Lung (tissue), 12 donors: ENCODE data around the gene HOTAIR. TPM values are rescaled to one million over a fixed set of nuclear protein-coding genes. Genes with fewer than 3 reads are reported as not detected.

Source experiments
- ATAC-seq: fragments of 200-7000 bp; cut with Tn5 transposase; one replicate; pipeline ENCODE4 v1.9.1; 2020; ENCODE audit warnings: moderate number of reproducible peaks; ENCODE audit not compliant: insufficient read depth, low FRiP score
- DNase-seq, 3 donors: peaks; one replicate each; pipeline ENCODE4 v3.0.0-alpha.2; 2013 to 2017
- H3K27ac ChIP-seq, 2 donors: one replicate each; pipeline ENCODE4 v1.5.1; 2013; ENCODE audit warnings: mild to moderate bottlenecking in 2 of 2, moderate library complexity in 2 of 2, control low read depth in 1 of 2, inconsistent platforms in 1 of 2, low read depth in 1 of 2, low read length in 1 of 2
- H3K27me3 ChIP-seq, 3 donors: one replicate each; pipeline ENCODE4 v1.5.1; 2013; ENCODE audit warnings: low read length in 2 of 3; ENCODE audit not compliant: control insufficient read depth in 3 of 3, insufficient read depth in 3 of 3
- H3K36me3 ChIP-seq, 4 donors: one replicate each; pipeline ENCODE4 v1.5.1; 2013; ENCODE audit warnings: low read length in 4 of 4, mild to moderate bottlenecking in 1 of 4, moderate library complexity in 1 of 4; ENCODE audit not compliant: control insufficient read depth in 4 of 4, insufficient read depth in 4 of 4
- H3K4me1 ChIP-seq, 5 donors: one replicate each; pipeline ENCODE4 v1.5.1; 2013; ENCODE audit warnings: low read length in 5 of 5, mild to moderate bottlenecking in 2 of 5, moderate library complexity in 1 of 5; ENCODE audit not compliant: control insufficient read depth in 5 of 5, insufficient read depth in 5 of 5
- H3K4me3 ChIP-seq: one replicate; pipeline ENCODE4 v1.5.1; 2013; ENCODE audit warnings: mild to moderate bottlenecking, control low read depth, moderate library complexity
- H3K9ac ChIP-seq, 2 donors: one replicate each; pipeline ENCODE4 v1.5.1; 2013; ENCODE audit warnings: low read length in 2 of 2, control low read depth in 1 of 2; ENCODE audit not compliant: insufficient read depth in 1 of 2
- H3K9me3 ChIP-seq, 4 donors: one replicate each; pipeline ENCODE4 v1.5.1; 2013; ENCODE audit warnings: low read length in 3 of 4, mild to moderate bottlenecking in 1 of 4, moderate library complexity in 1 of 4; ENCODE audit not compliant: control insufficient read depth in 4 of 4, insufficient read depth in 3 of 4
- whole genome bisulfite sequencing, 2 donors: extraction: QIAGEN DNeasy Blood & Tissue Kit; methylation state at CpG; one replicate each; pipeline ENCODE4 v1.1.7; 2013; 5-methylcytosine and 5-hydroxymethylcytosine counted together
- polyA plus RNA-seq, 2 donors: library from polyadenylated mRNA; stranded (reverse); fragments of 200-250 nt; gene quantifications; one replicate each; pipeline ENCODE4 v1.2.1, GENCODE V29; 2013
- total RNA-seq, 2 donors: library from RNA; depleted of rRNA in 1 of 2; stranded (reverse); fragments of >200 nt in 1 of 2; gene quantifications; one replicate each; pipeline ENCODE4 v1.2.1, GENCODE V29; 2014 to 2021
- TF ChIP-seq, protein P1 (sequence below): IDR thresholded peaks from 2 replicates; pipeline ENCODE4 v1.5.1; 2012; ENCODE audit warnings: mild to moderate bottlenecking; ENCODE audit errors: control extremely low read depth, extremely low read depth
- donor health status: control.
- donor health status: control.
- donor health status: Bipolar disorder and iron deficiency.
- donor health status: healthy.
- donor health status: DM: yes; HTN: yes; CAD: no.

HOTAIR gene
- total and polyA plus RNA-seq, 4 donors, result 0.15 TPM; not detected in 3

DNA sequence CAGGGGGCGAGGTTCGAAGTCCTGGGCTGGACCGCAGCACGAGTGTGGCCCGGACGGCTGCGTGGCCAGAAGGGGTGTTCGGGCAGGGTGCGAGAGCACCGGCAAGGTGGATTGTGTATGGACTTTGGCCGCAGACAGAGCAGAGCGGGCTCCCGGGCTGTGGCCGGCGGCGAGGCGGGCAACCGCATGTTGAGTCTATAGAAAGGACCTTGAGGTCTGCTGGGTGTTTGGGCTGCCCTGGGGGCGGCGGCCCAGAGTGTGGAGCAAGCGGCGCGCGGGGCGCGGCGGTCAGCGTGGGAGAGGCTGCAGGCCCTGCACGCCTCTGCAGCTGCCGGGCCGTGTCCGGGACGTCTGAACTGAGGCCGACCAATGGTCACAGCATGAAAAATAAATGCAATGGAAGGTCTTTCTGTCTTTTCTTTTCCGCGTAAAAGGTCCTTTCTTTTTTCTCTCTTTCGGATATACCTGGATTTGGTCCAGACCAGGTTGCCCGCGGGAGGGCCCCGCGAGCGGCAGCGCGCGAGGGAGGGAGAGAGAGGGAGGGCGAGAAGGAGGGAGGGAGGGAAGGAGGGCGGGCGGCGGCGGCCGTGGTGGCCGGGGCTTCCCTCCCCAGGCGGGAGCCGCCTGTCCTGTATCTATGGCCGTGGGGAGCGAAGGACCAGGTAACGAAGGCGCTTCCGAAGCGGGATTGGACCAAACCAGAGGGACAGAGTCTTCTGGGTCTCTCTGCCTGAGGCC is 19.7 kb upstream of the HOTAIR start:
- DNase-seq, result no peak
- no peak overlapping the region for H3K9ac ChIP-seq
- H3K36me3 ChIP-seq, result no peaks in the 10 kb centered on the region
- H3K9me3 ChIP-seq, result peaks cover 0 to 8% (median 0%) of the 10 kb centered on the region in 4 donors
- no peak overlapping the region for H3K27ac ChIP-seq
- H3K27me3 ChIP-seq, result peaks cover 0 to 100% (median 87%) of the 10 kb centered on the region in 3 donors
- WGBS, 2 donors, result 2 to 9% methylated on average over 58 to 60 of the region's 60 CpGs
- TF ChIP-seq, protein P1, sequence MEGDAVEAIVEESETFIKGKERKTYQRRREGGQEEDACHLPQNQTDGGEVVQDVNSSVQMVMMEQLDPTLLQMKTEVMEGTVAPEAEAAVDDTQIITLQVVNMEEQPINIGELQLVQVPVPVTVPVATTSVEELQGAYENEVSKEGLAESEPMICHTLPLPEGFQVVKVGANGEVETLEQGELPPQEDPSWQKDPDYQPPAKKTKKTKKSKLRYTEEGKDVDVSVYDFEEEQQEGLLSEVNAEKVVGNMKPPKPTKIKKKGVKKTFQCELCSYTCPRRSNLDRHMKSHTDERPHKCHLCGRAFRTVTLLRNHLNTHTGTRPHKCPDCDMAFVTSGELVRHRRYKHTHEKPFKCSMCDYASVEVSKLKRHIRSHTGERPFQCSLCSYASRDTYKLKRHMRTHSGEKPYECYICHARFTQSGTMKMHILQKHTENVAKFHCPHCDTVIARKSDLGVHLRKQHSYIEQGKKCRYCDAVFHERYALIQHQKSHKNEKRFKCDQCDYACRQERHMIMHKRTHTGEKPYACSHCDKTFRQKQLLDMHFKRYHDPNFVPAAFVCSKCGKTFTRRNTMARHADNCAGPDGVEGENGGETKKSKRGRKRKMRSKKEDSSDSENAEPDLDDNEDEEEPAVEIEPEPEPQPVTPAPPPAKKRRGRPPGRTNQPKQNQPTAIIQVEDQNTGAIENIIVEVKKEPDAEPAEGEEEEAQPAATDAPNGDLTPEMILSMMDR, result no peak
- H3K4me1 ChIP-seq, result peaks cover 0 to 15% (median 0%) of the 10 kb centered on the region in 5 donors
- H3K4me3 ChIP-seq, result no peak overlapping the region
- no peak for ATAC-seq

DNA sequence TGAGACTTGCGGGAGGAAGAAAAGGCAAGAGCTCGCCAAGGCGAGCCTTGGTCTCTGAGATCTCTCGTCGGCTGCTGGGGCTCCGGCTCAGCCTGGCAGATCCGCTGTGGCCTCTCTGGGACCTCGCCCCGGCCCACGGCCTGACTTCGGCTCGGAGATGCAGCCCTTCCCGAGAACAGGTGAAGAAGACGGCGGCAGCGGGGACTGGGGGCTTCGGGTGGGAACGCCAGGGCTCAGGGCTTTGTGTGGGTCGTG is 19.2 kb upstream of the HOTAIR start:
- DNase-seq (no peak), ATAC-seq (no peak)
- Histone ChIP-seq H3K27me3 (peaks cover 0 to 100% (median 88%) of the 10 kb centered on the region in 3 donors), H3K9me3 (peaks cover 0 to 8% (median 0%) of the 10 kb centered on the region in 4 donors), H3K4me3 (no peak overlapping the region), H3K4me1 (peaks cover 0 to 15% (median 0%) of the 10 kb centered on the region in 5 donors), H3K27ac (no peak overlapping the region), H3K36me3 (no peaks in the 10 kb centered on the region), H3K9ac (no peak overlapping the region)
- TF ChIP-seq, protein P1, result no peak
- WGBS, 2 donors, result 5 to 8% methylated on average over 19 of the region's 19 CpGs

DNA sequence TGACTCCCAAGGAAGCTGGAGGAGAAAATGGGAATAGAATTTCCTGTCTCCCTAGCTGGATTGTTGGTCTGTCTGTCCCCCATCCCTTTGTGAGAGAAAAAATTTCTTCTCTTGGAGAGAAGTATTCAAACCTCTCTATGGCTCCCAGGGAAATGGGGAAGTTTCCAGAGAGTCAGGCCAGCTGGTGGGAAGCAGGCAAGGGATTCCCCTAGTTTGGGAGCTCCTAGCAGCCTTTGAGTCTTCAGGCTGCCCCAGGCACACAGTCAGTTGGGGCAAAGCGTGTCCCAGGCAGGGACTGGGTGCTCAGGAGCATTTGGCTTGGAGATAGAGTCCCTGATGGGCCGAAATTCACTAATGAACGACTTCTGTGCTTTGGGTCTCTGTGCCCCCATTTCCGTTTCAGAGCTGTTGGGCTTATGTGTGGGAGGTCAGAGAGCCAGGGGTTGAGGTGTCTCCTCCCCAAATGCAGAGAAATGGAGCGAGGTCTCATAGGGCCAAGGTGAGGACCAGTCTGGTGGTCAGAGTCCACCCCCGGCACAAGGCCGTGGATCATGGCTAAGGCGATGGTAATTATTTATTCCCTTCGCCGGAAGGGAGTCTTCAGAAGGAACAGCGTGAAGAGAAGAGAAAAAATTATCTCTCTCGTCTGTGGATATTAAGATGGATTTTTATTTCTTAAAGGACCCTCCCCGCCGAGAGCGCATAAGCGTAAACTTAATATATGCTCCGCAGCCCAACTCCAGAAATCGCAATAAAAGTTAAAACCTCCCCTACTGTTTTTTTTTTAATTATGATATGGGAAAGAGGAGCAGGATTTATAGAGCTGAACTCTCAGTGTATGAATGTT is 18.6 kb upstream of the HOTAIR start:
- peaks cover 0 to 8% (median 0%) of the 10 kb centered on the region in 4 donors for H3K9me3 ChIP-seq
- H3K4me1 ChIP-seq, result peaks cover 0 to 15% (median 0%) of the 10 kb centered on the region in 5 donors
- DNase-seq, result no peak
- TF ChIP-seq, protein P1, result no peak
- H3K27me3 ChIP-seq, result peaks cover 4 to 100% (median 88%) of the 10 kb centered on the region in 3 donors
- no peak overlapping the region for H3K27ac ChIP-seq
- H3K4me3 ChIP-seq, result no peak overlapping the region
- 28 to 31% methylated on average over 18 of the region's 18 CpGs for WGBS, 2 donors
- H3K36me3 ChIP-seq, result no peaks in the 10 kb centered on the region
- no peak for ATAC-seq
- no peak overlapping the region for H3K9ac ChIP-seq
